Measurements from ENCODE around the gene OGDH. TPM values are rescaled to one million over a fixed set of nuclear protein-coding genes. Genes with fewer than 3 reads are reported as not detected.

OGDH gene
- total RNA-seq, 6 experiments from 2014 or later = 46.6 to 63.2 (median 55.8) TPM

- no peak overlapping the region for H3K27ac ChIP-seq
- ATAC-seq (no peak), DNase-seq (no peak)
- no peaks in the 10 kb centered on the region for H3K4me1 ChIP-seq
- no peaks in the 10 kb centered on the region for H3K9me3 ChIP-seq
- 88% methylated on average over 5 of the region's 10 CpGs for WGBS (ENCODE audit: insufficient coverage, low coverage, low lambda C conversion rate, missing lambda C conversion rate)
- intact Hi-C loops (cut with DNase I) = no loop called here
- H3K27me3 ChIP-seq = no peaks in the 10 kb centered on the region
- TF ChIP-seq CTCF (IDR thresholded peaks at IDR 0.05) = no peak
- TF ChIP-seq POLR2A (IDR thresholded peaks at IDR 0.05) = no peak
- H3K4me3 ChIP-seq = no peak overlapping the region
- peaks cover 0 to 21% (median under 1%) of the 10 kb centered on the region in 4 donors for H3K36me3 ChIP-seq
Observed at GRCh38 chr7:44709945-44710596, 103.6 kb downstream of the OGDH start.

- Histone ChIP-seq H3K36me3 (peaks cover 0 to 21% (median under 1%) of the 10 kb centered on the region in 4 donors), H3K4me3 (no peak overlapping the region), H3K9me3 (no peaks in the 10 kb centered on the region), H3K4me1 (no peaks in the 10 kb centered on the region), H3K27me3 (no peaks in the 10 kb centered on the region), H3K27ac (no peak overlapping the region)
- intact Hi-C loops (cut with DNase I) = no loop called here
- 49% methylated on average over 3 of the region's 5 CpGs for WGBS (ENCODE audit: insufficient coverage, low coverage, low lambda C conversion rate, missing lambda C conversion rate)
- TF ChIP-seq POLR2A (IDR thresholded peaks at IDR 0.05) (no peak), CTCF (IDR thresholded peaks at IDR 0.05) (no peak)
- DNase-seq = no peak
- peak in 1 of 4 donors; percentile 9 for ATAC-seq
Observed at GRCh38 chr7:44711528-44711927, 105.1 kb downstream of the OGDH start.

- no peak overlapping the region for H3K27ac ChIP-seq
Observed at GRCh38 chr7:44712012-44712411, 105.6 kb downstream of the OGDH start.

GRCh38 chr7:44713141-44713540 is 106.7 kb downstream of the OGDH start:
- intact Hi-C loops (cut with DNase I) = no loop called here
- 80% methylated on average over 1 of the region's 2 CpGs for WGBS (ENCODE audit: insufficient coverage, low coverage, low lambda C conversion rate, missing lambda C conversion rate)
- DNase-seq (no peak), ATAC-seq (no peak)
- Histone ChIP-seq H3K4me1 (no peaks in the 10 kb centered on the region), H3K4me3 (no peak overlapping the region), H3K9me3 (no peaks in the 10 kb centered on the region), H3K27ac (no peak overlapping the region), H3K36me3 (peaks cover 0 to 11% (median 0%) of the 10 kb centered on the region in 4 donors), H3K27me3 (no peaks in the 10 kb centered on the region)
- no peak for TF ChIP-seq POLR2A (IDR thresholded peaks at IDR 0.05)
- TF ChIP-seq CTCF (IDR thresholded peaks at IDR 0.05) = no peak

More at GRCh38 chr7:44712012-44712411, 105.6 kb downstream of the OGDH start:
- Histone ChIP-seq H3K4me3 (no peak overlapping the region), H3K27me3 (no peaks in the 10 kb centered on the region), H3K9me3 (no peaks in the 10 kb centered on the region), H3K4me1 (no peaks in the 10 kb centered on the region), H3K36me3 (peaks cover 0 to 21% (median under 1%) of the 10 kb centered on the region in 4 donors)
- 16% methylated on average over 5 of the region's 5 CpGs for WGBS (ENCODE audit: insufficient coverage, low coverage, low lambda C conversion rate, missing lambda C conversion rate)
- DNase-seq (no peak), ATAC-seq (peak in 3 of 4 donors; percentile 26 to 77 (median 28))
- TF ChIP-seq POLR2A (IDR thresholded peaks at IDR 0.05) (no peak), CTCF (IDR thresholded peaks at IDR 0.05) (no peak)
- intact Hi-C loops (cut with DNase I) = no loop called here
